AG04450 (cell line): ENCODE data around the gene VPS41. TPM values are rescaled to one million over a fixed set of nuclear protein-coding genes. Genes with fewer than 3 reads are reported as not detected.
"Not testable (repeated sequence)": the region's sequence is repeated elsewhere in the genome, so short reads cannot be mapped to it uniquely, and the experiment has no call there.

Experiments used
- CTCF ChIA-PET: fragments of 300-600, 350-600 bp; formaldehyde crosslinking; extraction: SDS; loops from one replicate; lab custom pipeline; 2022; ENCODE audit warnings: antibody characterized with exemption, inconsistent platforms; lab: Charles Lee
- POLR2A ChIA-PET: fragments of 350-600 bp; formaldehyde crosslinking; extraction: SDS; loops from one replicate; lab custom pipeline; 2021; ENCODE audit warnings: antibody characterized with exemption, inconsistent platforms; lab: Yijun Ruan, JAX
- DNase-seq: peaks from one replicate; pipeline ENCODE4 v3.0.0-alpha.2; 2011; ENCODE audit warnings: low read depth, low spot score
- H3K27ac ChIP-seq: one replicate; pipeline ENCODE4 v1.5.1; 2012; ENCODE audit warnings: low read depth, low read length, control low read depth
- H3K27me3 ChIP-seq: one replicate; pipeline ENCODE4 v1.6.0; 2012; ENCODE audit warnings: low read length; ENCODE audit not compliant: control insufficient read depth, insufficient read depth
- H3K4me3 ChIP-seq: 2 replicates; pipeline ENCODE4 v1.5.1; 2011; ENCODE audit warnings: mild to moderate bottlenecking, low read depth, low read length, control low read depth
- H3K9me3 ChIP-seq: 2 replicates; pipeline ENCODE4 v1.5.1; 2012; ENCODE audit warnings: low read length; ENCODE audit not compliant: control insufficient read depth, insufficient read depth
- CTCF ChIP-seq: IDR thresholded peaks from 2 replicates; pipeline ENCODE4 v1.5.1; 2011; ENCODE audit warnings: low read depth, low read length, control low read depth, inconsistent platforms
- polyA plus RNA-seq: library from polyadenylated mRNA; depleted of rRNA; stranded (reverse); fragments of >200 nt; gene quantifications from 2 replicates; pipeline ENCODE4 v1.2.3, GENCODE V29; 2011

The VPS41 gene
- polyA plus RNA-seq, 1 experiment = 67.1 TPM

- CTCF ChIA-PET = no interaction called here
- no peak for TF ChIP-seq CTCF
- no peak for DNase-seq
Measured at GRCh38 chr7:38950309-38950708, 41.3 kb upstream of the VPS41 start.

GRCh38 chr7:38947541-38947940 is 38.5 kb upstream of the VPS41 start:
- DNase-seq, H3K27ac ChIP-seq, H3K27me3 ChIP-seq, H3K4me3 ChIP-seq, POLR2A ChIA-PET, H3K9me3 ChIP-seq: not testable (repeated sequence)
- CTCF ChIA-PET = interaction anchor here (2.0 kb wide), 1 partner anchor 15 kb away, joined by 5 read pairs; no protein-coding TSS in a partner anchor

More at GRCh38 chr7:38950309-38950708, 41.3 kb upstream of the VPS41 start:
- Histone ChIP-seq H3K4me3 (no peak overlapping the region), H3K9me3 (no peaks in the 10 kb centered on the region), H3K27me3 (no peaks in the 10 kb centered on the region), H3K27ac (no peak overlapping the region)
- POLR2A ChIA-PET = no interaction called here

- POLR2A ChIA-PET = interaction anchor here (0.6 kb wide), 1 partner anchor 72 kb away, joined by 3 read pairs; no protein-coding TSS in a partner anchor
- CTCF ChIA-PET = interaction anchor here (0.8 kb wide), 1 partner anchor 11 kb away, joined by 3 read pairs; no protein-coding TSS in a partner anchor
- no peak overlapping the region for H3K4me3 ChIP-seq
- no peak for DNase-seq
- no peak for TF ChIP-seq CTCF
- no peak overlapping the region for H3K27ac ChIP-seq
- H3K27me3 ChIP-seq = peaks cover 8% of the 10 kb centered on the region
- no peaks in the 10 kb centered on the region for H3K9me3 ChIP-seq
Measured at GRCh38 chr7:38942431-38943051, 33.5 kb upstream of the VPS41 start.

GRCh38 chr7:38940774-38941173 is 31.8 kb upstream of the VPS41 start:
- H3K27ac ChIP-seq = no peak overlapping the region
- no peaks in the 10 kb centered on the region for H3K9me3 ChIP-seq
- no peak for DNase-seq
- H3K4me3 ChIP-seq = no peak overlapping the region
- no peak for TF ChIP-seq CTCF
- POLR2A ChIA-PET = no interaction called here
- CTCF ChIA-PET = interaction anchor here (1.6 kb wide), 1 partner anchor 9 kb away, joined by 6 read pairs; no protein-coding TSS in a partner anchor
- H3K27me3 ChIP-seq = peaks cover 8% of the 10 kb centered on the region

- H3K4me3 ChIP-seq = no peak overlapping the region
- TF ChIP-seq CTCF = no peak
- ChIA-PET CTCF (no interaction called here), POLR2A (no interaction called here)
- H3K9me3 ChIP-seq = no peaks in the 10 kb centered on the region
- DNase-seq = no peak
- no peak overlapping the region for H3K27ac ChIP-seq
- H3K27me3 ChIP-seq = peaks cover 8% of the 10 kb centered on the region
Measured at GRCh38 chr7:38938589-38938988, 29.6 kb upstream of the VPS41 start.
